OCI-LY1 (cell line): Measurements from ENCODE around the gene NDUFV3.
"Not testable (repeated sequence)": the region's sequence is repeated elsewhere in the genome, so short reads cannot be mapped to it uniquely, and the experiment has no call there.

Source experiments
- H2AFZ ChIP-seq: fragments of 200-600 bp; sonication (generic), shearing (Covaris generic); 2 replicates; pipeline ENCODE4 v1.6.0; 2014; ENCODE audit warnings: antibody characterized with exemption, mild to moderate bottlenecking, low read length
- H3F3A ChIP-seq: fragments of 200-600 bp; sonication (generic), shearing (Covaris generic); 2 replicates; pipeline ENCODE4 v1.6.0; 2014; ENCODE audit warnings: mild to moderate bottlenecking, antibody characterized with exemption, low read length, moderate library complexity; ENCODE audit not compliant: insufficient read depth
- H3K27ac ChIP-seq: fragments of 200-600 bp; sonication (generic); 2 replicates; pipeline ENCODE4 v1.5.1; 2014; ENCODE audit warnings: low read length, mixed run types, mild to moderate bottlenecking, low read depth; ENCODE audit not compliant: poor library complexity, severe bottlenecking
- H3K27me3 ChIP-seq: fragments of 200-600 bp; sonication (generic); 2 replicates; pipeline ENCODE4 v1.6.0; 2014; ENCODE audit warnings: antibody characterized with exemption, mild to moderate bottlenecking, low read length, moderate library complexity; ENCODE audit not compliant: insufficient read depth
- H3K36me3 ChIP-seq: fragments of 200-600 bp; sonication (generic); 2 replicates; pipeline ENCODE4 v1.6.1; 2014; ENCODE audit warnings: mild to moderate bottlenecking, antibody characterized with exemption, low read length, moderate library complexity, mixed read lengths; ENCODE audit not compliant: insufficient read depth
- H3K4me1 ChIP-seq: fragments of 200-600 bp; sonication (generic); 2 replicates; pipeline ENCODE4 v1.5.1; 2014; ENCODE audit warnings: mild to moderate bottlenecking, low read length, moderate library complexity; ENCODE audit not compliant: insufficient read depth, severe bottlenecking
- H3K4me2 ChIP-seq: fragments of 200-600 bp; sonication (generic), shearing (Covaris generic); 2 replicates; pipeline ENCODE4 v1.6.1; 2014; ENCODE audit warnings: low read length
- H3K4me3 ChIP-seq: fragments of 200-600 bp; sonication (generic); 2 replicates; pipeline ENCODE4 v1.5.1; 2014; ENCODE audit warnings: low read length, low read depth, mild to moderate bottlenecking, mixed read lengths; ENCODE audit not compliant: poor library complexity, severe bottlenecking
- H3K79me2 ChIP-seq: fragments of 200-600 bp; shearing (Covaris generic); 2 replicates; pipeline ENCODE4 v1.6.1; 2016; ENCODE audit warnings: mixed run types, low read length, mixed read lengths; ENCODE audit not compliant: insufficient read depth
- H3K9ac ChIP-seq: fragments of 200-600 bp; sonication (generic), shearing (Covaris generic); 2 replicates; pipeline ENCODE4 v1.6.1; 2014; ENCODE audit warnings: mild to moderate bottlenecking, low read length, mixed read lengths
- H3K9me2 ChIP-seq: fragments of 200-600 bp; sonication (generic), shearing (Covaris generic); 2 replicates; pipeline ENCODE4 v1.6.1; 2014; ENCODE audit warnings: low read depth, mild to moderate bottlenecking, low read length, mixed read lengths
- H3K9me3 ChIP-seq: fragments of 200-600 bp; shearing (Covaris generic); 2 replicates; pipeline ENCODE4 v1.6.1; 2014; ENCODE audit warnings: low read length, mixed read lengths
- H4K20me1 ChIP-seq: fragments of 200-600 bp; sonication (generic), shearing (Covaris generic); 2 replicates; pipeline ENCODE4 v1.6.0; 2016; ENCODE audit warnings: mild to moderate bottlenecking, low read length; ENCODE audit not compliant: insufficient read depth
- CTCF ChIP-seq: fragments of 200-600 bp; sonication (generic), shearing (Covaris generic); IDR thresholded peaks from 2 replicates; pipeline ENCODE4 v1.5.1; 2017; ENCODE audit warnings: mild to moderate bottlenecking, antibody characterized with exemption, low read length, moderate library complexity, mixed read lengths
- EZH2 ChIP-seq: fragments of 200-600 bp; sonication (generic), shearing (Covaris generic); IDR thresholded peaks from 2 replicates; pipeline ENCODE4 v1.8.0; 2017; ENCODE audit warnings: borderline replicate concordance, mixed run types, mild to moderate bottlenecking, antibody characterized with exemption, low read length, moderate library complexity, mixed read lengths

The NDUFV3 gene

GRCh38 chr21:42846221-42846620 is 46.9 kb upstream of the NDUFV3 start:
- peaks cover 94% of the 10 kb centered on the region for H3K36me3 ChIP-seq
- H4K20me1 ChIP-seq, result no peaks in the 10 kb centered on the region
- H3K4me3 ChIP-seq, result no peak overlapping the region

GRCh38 chr21:42847051-42847707 is 45.9 kb upstream of the NDUFV3 start:
- no peaks in the 10 kb centered on the region for H4K20me1 ChIP-seq
- H3K9ac ChIP-seq, result no peak overlapping the region
- no peaks in the 10 kb centered on the region for H3K27me3 ChIP-seq
- H3K9me2 ChIP-seq, result no peaks in the 10 kb centered on the region
- H3K36me3 ChIP-seq, result peaks cover 95% of the 10 kb centered on the region
- H3F3A ChIP-seq, result no peaks in the 10 kb centered on the region
- no peaks in the 10 kb centered on the region for H3K9me3 ChIP-seq
- H3K4me3 ChIP-seq, result no peak overlapping the region
- no peak overlapping the region for H2AFZ ChIP-seq
- no peaks in the 10 kb centered on the region for H3K4me1 ChIP-seq
- no peak for TF ChIP-seq CTCF
- no peak for TF ChIP-seq EZH2
- H3K79me2 ChIP-seq, result no peaks in the 10 kb centered on the region
- no peak overlapping the region for H3K27ac ChIP-seq
- H3K4me2 ChIP-seq, result no peak overlapping the region

More at GRCh38 chr21:42846221-42846620, 46.9 kb upstream of the NDUFV3 start:
- Histone ChIP-seq H3K4me1 (no peaks in the 10 kb centered on the region), H2AFZ (no peak overlapping the region), H3K9ac (no peak overlapping the region), H3K4me2 (no peak overlapping the region), H3K27ac (no peak overlapping the region), H3K9me3 (no peaks in the 10 kb centered on the region), H3F3A (no peaks in the 10 kb centered on the region), H3K79me2 (no peaks in the 10 kb centered on the region), H3K9me2 (no peaks in the 10 kb centered on the region), H3K27me3 (no peaks in the 10 kb centered on the region)
- TF ChIP-seq CTCF, result no peak
- TF ChIP-seq EZH2, result no peak

- Histone ChIP-seq H3K79me2 (no peaks in the 10 kb centered on the region), H3K27ac (no peak overlapping the region), H3K9me2 (no peaks in the 10 kb centered on the region), H2AFZ (no peak overlapping the region), H3K4me2 (no peak overlapping the region), H3K9me3 (no peaks in the 10 kb centered on the region), H3F3A (no peaks in the 10 kb centered on the region), H3K4me3 (no peak overlapping the region), H3K4me1 (no peaks in the 10 kb centered on the region), H3K9ac (no peak overlapping the region), H4K20me1 (no peaks in the 10 kb centered on the region), H3K27me3 (no peaks in the 10 kb centered on the region), H3K36me3 (peaks cover 92% of the 10 kb centered on the region)
- TF ChIP-seq EZH2, result no peak
- TF ChIP-seq CTCF, result no peak
Observed at GRCh38 chr21:42847726-42848125, 45.4 kb upstream of the NDUFV3 start.

GRCh38 chr21:42848144-42848931 is 44.8 kb upstream of the NDUFV3 start:
- H3K9me2 ChIP-seq, H3K9me3 ChIP-seq, H3K27ac ChIP-seq, H3K79me2 ChIP-seq, H3K27me3 ChIP-seq, H3K4me1 ChIP-seq, H3K4me3 ChIP-seq, H2AFZ ChIP-seq, H3K4me2 ChIP-seq, H3F3A ChIP-seq, H3K9ac ChIP-seq, H4K20me1 ChIP-seq: not testable (repeated sequence)
- H3K36me3 ChIP-seq, result peaks cover 92% of the 10 kb centered on the region
